GM12891 (cell line): Measurements from ENCODE around the gene PTDSS2.

Experiments
- POLR2A ChIP-seq: IDR thresholded peaks from 2 replicates; pipeline ENCODE4 v1.6.1; 2011; ENCODE audit warnings: low read depth, low read length, control low read depth
- POLR2AphosphoS5 ChIP-seq: IDR thresholded peaks from 2 replicates; pipeline ENCODE4 v1.6.1; 2011; ENCODE audit warnings: low read depth, low read length, control low read depth
- SPI1 ChIP-seq: IDR thresholded peaks from 2 replicates; pipeline ENCODE4 v1.6.1; 2011; ENCODE audit warnings: low read depth, low read length, control low read depth

- TF ChIP-seq POLR2AphosphoS5 (no peak), SPI1 (no peak), POLR2A (no peak)
These were observed 21.8 kb upstream of the PTDSS2 start for GRCh38 chr11:428295-428694.
